ENCODE measurements around the gene PSMD1.

The PSMD1 gene

DNA sequence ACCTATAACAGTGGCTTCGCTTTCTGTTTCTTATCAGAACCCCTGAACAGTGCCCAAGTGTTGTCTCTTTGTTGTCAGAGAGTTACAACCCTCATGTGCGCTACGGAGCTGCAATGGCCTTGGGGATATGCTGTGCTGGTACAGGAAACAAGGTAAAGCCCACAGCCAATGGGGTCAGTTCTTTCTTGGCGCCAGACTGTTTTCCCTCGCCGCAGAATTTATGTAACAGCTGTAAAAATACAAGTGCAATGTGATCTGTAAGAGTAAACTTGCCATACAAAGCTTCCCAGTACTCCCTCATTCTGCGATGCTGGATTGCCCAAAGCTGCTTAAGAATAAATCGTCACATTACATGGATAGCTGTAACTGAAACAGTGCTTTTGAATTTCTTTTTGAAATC, 82.0 kb downstream of the PSMD1 start (continued):
- TF ChIP-seq ZNF335 (tag by site-specific recombination; conservative IDR thresholded peaks at IDR 0.05) (no peak), MZF1 (tag by site-specific recombination; IDR thresholded peaks at IDR 0.05; ENCODE audit: borderline replicate concordance) (0 out of 2 replicates have a peak, but pooled peaks have one; percentile 21), ZNF776 (tag by site-specific recombination; IDR thresholded peaks at IDR 0.05; ENCODE audit: borderline replicate concordance) (no peak), ZNF274 (IDR thresholded peaks at IDR 0.05; ENCODE audit: low read length) (no peak), ZNF274 (tag by site-specific recombination; IDR thresholded peaks at IDR 0.05; ENCODE audit: borderline replicate concordance) (no peak), ZFP69B (tag by site-specific recombination; IDR thresholded peaks at IDR 0.05) (no peak), ZNF561 (tag by site-specific recombination; IDR thresholded peaks at IDR 0.05; ENCODE audit: borderline replicate concordance) (peak; percentile 73; the same call in 1 of the 2 replicates), FEZF1 (tag by site-specific recombination; IDR thresholded peaks at IDR 0.05) (no peak), ZNF544 (tag by site-specific recombination; IDR thresholded peaks at IDR 0.05) (no peak), ZNF600 (tag by site-specific recombination; IDR thresholded peaks at IDR 0.05) (peak; percentile 78), SP3 (tag by site-specific recombination; IDR thresholded peaks at IDR 0.05) (no peak), GLIS2 (tag by site-specific recombination; IDR thresholded peaks at IDR 0.05) (no peak), ZBTB8A (tag by site-specific recombination; IDR thresholded peaks at IDR 0.05) (no peak), SP2 (tag by site-specific recombination; IDR thresholded peaks at IDR 0.05) (no peak), ZNF48 (tag by site-specific recombination; IDR thresholded peaks at IDR 0.05) (no peak), ZNF529 (tag by site-specific recombination; IDR thresholded peaks at IDR 0.05; ENCODE audit: insufficient replicate concordance) (no peak), ZNF629 (tag by site-specific recombination; IDR thresholded peaks at IDR 0.05) (peak; percentile 51; the same call in 1 of the 2 replicates), WT1 (tag by site-specific recombination; IDR thresholded peaks at IDR 0.05) (peak; percentile 89), YY1 (tag by site-specific recombination; IDR thresholded peaks at IDR 0.05) (no peak), ZXDB (tag by site-specific recombination; IDR thresholded peaks at IDR 0.05) (peak; percentile 63), ZBTB7A (tag by site-specific recombination; IDR thresholded peaks at IDR 0.05; ENCODE audit: low read depth) (no peak), SP7 (tag by site-specific recombination; IDR thresholded peaks at IDR 0.05) (no peak)
- TF ChIP-seq, protein P1, sequence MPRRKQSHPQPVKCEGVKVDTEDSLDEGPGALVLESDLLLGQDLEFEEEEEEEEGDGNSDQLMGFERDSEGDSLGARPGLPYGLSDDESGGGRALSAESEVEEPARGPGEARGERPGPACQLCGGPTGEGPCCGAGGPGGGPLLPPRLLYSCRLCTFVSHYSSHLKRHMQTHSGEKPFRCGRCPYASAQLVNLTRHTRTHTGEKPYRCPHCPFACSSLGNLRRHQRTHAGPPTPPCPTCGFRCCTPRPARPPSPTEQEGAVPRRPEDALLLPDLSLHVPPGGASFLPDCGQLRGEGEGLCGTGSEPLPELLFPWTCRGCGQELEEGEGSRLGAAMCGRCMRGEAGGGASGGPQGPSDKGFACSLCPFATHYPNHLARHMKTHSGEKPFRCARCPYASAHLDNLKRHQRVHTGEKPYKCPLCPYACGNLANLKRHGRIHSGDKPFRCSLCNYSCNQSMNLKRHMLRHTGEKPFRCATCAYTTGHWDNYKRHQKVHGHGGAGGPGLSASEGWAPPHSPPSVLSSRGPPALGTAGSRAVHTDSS (tag by site-specific recombination; IDR thresholded peaks at IDR 0.05), result no peak
- TF ChIP-seq, protein P2, sequence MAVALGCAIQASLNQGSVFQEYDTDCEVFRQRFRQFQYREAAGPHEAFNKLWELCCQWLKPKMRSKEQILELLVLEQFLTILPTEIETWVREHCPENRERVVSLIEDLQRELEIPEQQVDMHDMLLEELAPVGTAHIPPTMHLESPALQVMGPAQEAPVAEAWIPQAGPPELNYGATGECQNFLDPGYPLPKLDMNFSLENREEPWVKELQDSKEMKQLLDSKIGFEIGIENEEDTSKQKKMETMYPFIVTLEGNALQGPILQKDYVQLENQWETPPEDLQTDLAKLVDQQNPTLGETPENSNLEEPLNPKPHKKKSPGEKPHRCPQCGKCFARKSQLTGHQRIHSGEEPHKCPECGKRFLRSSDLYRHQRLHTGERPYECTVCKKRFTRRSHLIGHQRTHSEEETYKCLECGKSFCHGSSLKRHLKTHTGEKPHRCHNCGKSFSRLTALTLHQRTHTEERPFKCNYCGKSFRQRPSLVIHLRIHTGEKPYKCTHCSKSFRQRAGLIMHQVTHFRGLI (tag by site-specific recombination; IDR thresholded peaks at IDR 0.05), result no peak
- TF ChIP-seq, protein P3, sequence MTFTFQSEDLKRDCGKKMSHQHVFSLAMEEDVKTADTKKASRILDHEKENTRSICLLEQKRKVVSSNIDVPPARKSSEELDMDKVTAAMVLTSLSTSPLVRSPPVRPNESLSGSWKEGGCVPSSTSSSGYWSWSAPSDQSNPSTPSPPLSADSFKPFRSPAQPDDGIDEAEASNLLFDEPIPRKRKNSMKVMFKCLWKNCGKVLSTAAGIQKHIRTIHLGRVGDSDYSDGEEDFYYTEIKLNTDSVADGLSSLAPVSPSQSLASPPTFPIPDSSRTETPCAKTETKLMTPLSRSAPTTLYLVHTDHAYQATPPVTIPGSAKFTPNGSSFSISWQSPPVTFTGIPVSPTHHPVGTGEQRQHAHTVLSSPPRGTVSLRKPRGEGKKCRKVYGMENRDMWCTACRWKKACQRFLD (tag by site-specific recombination; IDR thresholded peaks at IDR 0.05), result no peak
- TF ChIP-seq, protein P4, sequence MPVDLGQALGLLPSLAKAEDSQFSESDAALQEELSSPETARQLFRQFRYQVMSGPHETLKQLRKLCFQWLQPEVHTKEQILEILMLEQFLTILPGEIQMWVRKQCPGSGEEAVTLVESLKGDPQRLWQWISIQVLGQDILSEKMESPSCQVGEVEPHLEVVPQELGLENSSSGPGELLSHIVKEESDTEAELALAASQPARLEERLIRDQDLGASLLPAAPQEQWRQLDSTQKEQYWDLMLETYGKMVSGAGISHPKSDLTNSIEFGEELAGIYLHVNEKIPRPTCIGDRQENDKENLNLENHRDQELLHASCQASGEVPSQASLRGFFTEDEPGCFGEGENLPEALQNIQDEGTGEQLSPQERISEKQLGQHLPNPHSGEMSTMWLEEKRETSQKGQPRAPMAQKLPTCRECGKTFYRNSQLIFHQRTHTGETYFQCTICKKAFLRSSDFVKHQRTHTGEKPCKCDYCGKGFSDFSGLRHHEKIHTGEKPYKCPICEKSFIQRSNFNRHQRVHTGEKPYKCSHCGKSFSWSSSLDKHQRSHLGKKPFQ (tag by site-specific recombination; IDR thresholded peaks at IDR 0.05), result no peak
- TF ChIP-seq, protein P5, sequence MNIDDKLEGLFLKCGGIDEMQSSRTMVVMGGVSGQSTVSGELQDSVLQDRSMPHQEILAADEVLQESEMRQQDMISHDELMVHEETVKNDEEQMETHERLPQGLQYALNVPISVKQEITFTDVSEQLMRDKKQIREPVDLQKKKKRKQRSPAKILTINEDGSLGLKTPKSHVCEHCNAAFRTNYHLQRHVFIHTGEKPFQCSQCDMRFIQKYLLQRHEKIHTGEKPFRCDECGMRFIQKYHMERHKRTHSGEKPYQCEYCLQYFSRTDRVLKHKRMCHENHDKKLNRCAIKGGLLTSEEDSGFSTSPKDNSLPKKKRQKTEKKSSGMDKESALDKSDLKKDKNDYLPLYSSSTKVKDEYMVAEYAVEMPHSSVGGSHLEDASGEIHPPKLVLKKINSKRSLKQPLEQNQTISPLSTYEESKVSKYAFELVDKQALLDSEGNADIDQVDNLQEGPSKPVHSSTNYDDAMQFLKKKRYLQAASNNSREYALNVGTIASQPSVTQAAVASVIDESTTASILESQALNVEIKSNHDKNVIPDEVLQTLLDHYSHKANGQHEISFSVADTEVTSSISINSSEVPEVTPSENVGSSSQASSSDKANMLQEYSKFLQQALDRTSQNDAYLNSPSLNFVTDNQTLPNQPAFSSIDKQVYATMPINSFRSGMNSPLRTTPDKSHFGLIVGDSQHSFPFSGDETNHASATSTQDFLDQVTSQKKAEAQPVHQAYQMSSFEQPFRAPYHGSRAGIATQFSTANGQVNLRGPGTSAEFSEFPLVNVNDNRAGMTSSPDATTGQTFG (tag by site-specific recombination; IDR thresholded peaks at IDR 0.05; ENCODE audit: borderline replicate concordance), result no peak
